ENCODE results near the gene CCDC192. TPM values are rescaled to one million over a fixed set of nuclear protein-coding genes. Genes with fewer than 3 reads are reported as not detected.

CCDC192 gene
- total RNA-seq, 5 donors from 2014 or later (not counting 1 experiment from before 2014, with no cell fraction given): 0.58 TPM; not detected in 4

- Mint-ChIP-seq H3K27me3 (peaks cover 2 to 4% of the 10 kb centered on the region in 2 donors), H3K36me3 (no peaks in the 10 kb centered on the region), H3K27ac (no peak overlapping the region), H3K4me1 (no peaks in the 10 kb centered on the region), H3K9me3 (no peaks in the 10 kb centered on the region), H3K4me3 (no peak overlapping the region)
- ChIA-PET POLR2A (no interaction called here), CTCF (no interaction called here)
- H3K27ac ChIP-seq (ENCODE audit: low read length): no peak overlapping the region
- H3K4me1 ChIP-seq (ENCODE audit: control insufficient read depth in 1 of 2, extremely low read depth in 1 of 2, insufficient read depth in 2 of 2, low read length in 2 of 2): no peaks in the 10 kb centered on the region
- H3K9me3 ChIP-seq: no peaks in the 10 kb centered on the region
- ATAC-seq (replicated peaks in 1 of 4) (no peak), DNase-seq (no peak)
- no peaks in the 10 kb centered on the region for H3K36me3 ChIP-seq (ENCODE audit: control insufficient read depth in 2 of 2, extremely low read depth in 1 of 2, insufficient read depth in 1 of 2, low read length in 1 of 2)
- WGBS (ENCODE audit: insufficient coverage): no CpG with 5 or more reads among the region's 3 CpGs
- no peak overlapping the region for H3K4me3 ChIP-seq (ENCODE audit: control insufficient read depth in 1 of 2, extremely low read depth in 1 of 2, low read length in 1 of 2)
- H3K27me3 ChIP-seq (replicated peaks in 1 of 2; ENCODE audit: control insufficient read depth in 2 of 2, extremely low read depth in 1 of 2, insufficient read depth in 2 of 2, low read length in 1 of 2): no peaks in the 10 kb centered on the region
Measured at GRCh38 chr5:127926974-127927373, 223.8 kb downstream of the CCDC192 start.

GRCh38 chr5:127928053-127928452, 224.9 kb downstream of the CCDC192 start:
- ChIA-PET CTCF (no interaction called here), POLR2A (no interaction called here)
- Mint-ChIP-seq H3K36me3 (no peaks in the 10 kb centered on the region), H3K9me3 (no peaks in the 10 kb centered on the region), H3K4me1 (no peaks in the 10 kb centered on the region), H3K4me3 (no peak overlapping the region), H3K27ac (no peak overlapping the region), H3K27me3 (peaks cover 0 to 4% of the 10 kb centered on the region in 2 donors)
- Histone ChIP-seq H3K36me3 (ENCODE audit: control insufficient read depth in 2 of 2, extremely low read depth in 1 of 2, insufficient read depth in 1 of 2, low read length in 1 of 2) (no peaks in the 10 kb centered on the region), H3K4me3 (ENCODE audit: control insufficient read depth in 1 of 2, extremely low read depth in 1 of 2, low read length in 1 of 2) (no peak overlapping the region), H3K4me1 (ENCODE audit: control insufficient read depth in 1 of 2, extremely low read depth in 1 of 2, insufficient read depth in 2 of 2, low read length in 2 of 2) (no peaks in the 10 kb centered on the region), H3K27me3 (replicated peaks in 1 of 2; ENCODE audit: control insufficient read depth in 2 of 2, extremely low read depth in 1 of 2, insufficient read depth in 2 of 2, low read length in 1 of 2) (no peaks in the 10 kb centered on the region), H3K27ac (ENCODE audit: low read length) (no peak overlapping the region), H3K9me3 (no peaks in the 10 kb centered on the region)
- ATAC-seq (replicated peaks in 1 of 4) (no peak), DNase-seq (no peak)
- WGBS (ENCODE audit: insufficient coverage): 100% methylated on average over 3 of the region's 4 CpGs

DNA sequence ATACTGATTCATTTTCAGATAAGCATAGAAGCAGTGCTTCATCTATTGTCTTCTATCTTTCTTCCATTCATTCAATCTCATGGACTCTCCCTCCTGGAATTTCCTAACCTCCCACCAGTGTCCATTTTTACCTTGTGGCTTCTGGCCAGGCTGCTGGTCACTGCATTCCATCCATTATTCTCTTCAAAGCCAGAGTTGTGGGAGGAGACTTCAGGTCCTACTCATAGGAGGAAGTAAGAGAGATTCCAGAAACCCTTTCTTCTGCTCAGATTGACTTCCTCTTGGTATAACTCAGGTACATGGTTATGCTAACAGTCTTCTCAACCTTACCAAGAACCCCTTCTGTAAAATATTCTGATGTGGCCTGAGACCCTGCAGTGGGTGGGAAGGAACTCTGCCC, 227.1 kb downstream of the CCDC192 start:
- no peak for ATAC-seq (replicated peaks in 1 of 4)
- H3K4me3 ChIP-seq (ENCODE audit: control insufficient read depth in 1 of 2, extremely low read depth in 1 of 2, low read length in 1 of 2): no peak overlapping the region
- Mint-ChIP-seq H3K27me3 (peaks cover 0 to 4% of the 10 kb centered on the region in 2 donors), H3K36me3 (no peaks in the 10 kb centered on the region), H3K4me3 (no peak overlapping the region), H3K27ac (no peak overlapping the region), H3K4me1 (no peaks in the 10 kb centered on the region), H3K9me3 (no peaks in the 10 kb centered on the region)
- H3K27me3 ChIP-seq (replicated peaks in 1 of 2; ENCODE audit: control insufficient read depth in 2 of 2, extremely low read depth in 1 of 2, insufficient read depth in 2 of 2, low read length in 1 of 2): no peaks in the 10 kb centered on the region
- H3K4me1 ChIP-seq (ENCODE audit: control insufficient read depth in 1 of 2, extremely low read depth in 1 of 2, insufficient read depth in 2 of 2, low read length in 2 of 2): no peaks in the 10 kb centered on the region
- ChIA-PET POLR2A (no interaction called here), CTCF (no interaction called here)
- no peaks in the 10 kb centered on the region for H3K9me3 ChIP-seq
- no peaks in the 10 kb centered on the region for H3K36me3 ChIP-seq (ENCODE audit: control insufficient read depth in 2 of 2, extremely low read depth in 1 of 2, insufficient read depth in 1 of 2, low read length in 1 of 2)
- H3K27ac ChIP-seq (ENCODE audit: low read length): no peak overlapping the region
- DNase-seq: no peak

DNA sequence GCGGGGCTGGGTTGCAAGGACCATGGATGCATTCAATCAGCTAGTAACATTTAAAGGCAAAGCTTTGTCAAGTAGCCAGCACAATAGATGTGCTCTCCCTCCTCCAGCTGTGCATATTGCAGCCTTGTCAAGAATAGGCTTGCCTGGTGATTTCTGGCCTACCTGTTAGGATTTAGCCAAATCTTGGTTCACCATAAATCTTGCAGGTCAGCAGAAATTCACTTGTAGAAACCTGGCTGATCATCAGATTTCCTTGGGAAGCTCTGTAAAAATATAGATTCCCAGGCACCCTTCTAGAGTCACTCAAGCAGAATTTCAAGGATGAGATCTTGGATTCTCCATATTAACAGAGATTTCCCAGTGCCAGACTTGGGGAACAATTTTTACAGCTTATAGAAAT, 228.2 kb downstream of the CCDC192 start:
- CTCF ChIA-PET: no interaction called here
- peaks cover 0 to 4% of the 10 kb centered on the region in 2 donors for H3K27me3 Mint-ChIP-seq
- POLR2A ChIA-PET: no interaction called here

GRCh38 chr5:127933348-127933747, 230.2 kb downstream of the CCDC192 start:
- H3K27ac ChIP-seq (ENCODE audit: low read length): no peak overlapping the region
- no peaks in the 10 kb centered on the region for H3K36me3 ChIP-seq (ENCODE audit: control insufficient read depth in 2 of 2, extremely low read depth in 1 of 2, insufficient read depth in 1 of 2, low read length in 1 of 2)
- H3K27me3 ChIP-seq (replicated peaks in 1 of 2; ENCODE audit: control insufficient read depth in 2 of 2, extremely low read depth in 1 of 2, insufficient read depth in 2 of 2, low read length in 1 of 2): no peaks in the 10 kb centered on the region
- Mint-ChIP-seq H3K4me1 (peaks cover 4 to 5% (median 5%) of the 10 kb centered on the region in 3 donors), H3K9me3 (no peaks in the 10 kb centered on the region), H3K36me3 (no peaks in the 10 kb centered on the region), H3K27me3 (no peaks in the 10 kb centered on the region), H3K4me3 (no peak overlapping the region), H3K27ac (no peak overlapping the region)
- DNase-seq: no peak
- H3K4me1 ChIP-seq (ENCODE audit: control insufficient read depth in 1 of 2, extremely low read depth in 1 of 2, insufficient read depth in 2 of 2, low read length in 2 of 2): peaks cover 0 to 7% of the 10 kb centered on the region in 2 experiments
- WGBS (ENCODE audit: insufficient coverage): no CpG with 5 or more reads among the region's 5 CpGs
- ChIA-PET POLR2A (no interaction called here), CTCF (no interaction called here)
- ATAC-seq (replicated peaks in 1 of 4): no peak
- no peaks in the 10 kb centered on the region for H3K9me3 ChIP-seq
- H3K4me3 ChIP-seq (ENCODE audit: control insufficient read depth in 1 of 2, extremely low read depth in 1 of 2, low read length in 1 of 2): no peak overlapping the region

More for the DNA sequence above, 228.2 kb downstream of the CCDC192 start:
- 71% methylated on average over 1 of the region's 1 CpG for WGBS (ENCODE audit: insufficient coverage)
- ATAC-seq (replicated peaks in 1 of 4): no peak
- no peak overlapping the region for H3K4me3 ChIP-seq (ENCODE audit: control insufficient read depth in 1 of 2, extremely low read depth in 1 of 2, low read length in 1 of 2)
- peaks cover 0 to 4% of the 10 kb centered on the region in 2 experiments for H3K4me1 ChIP-seq (ENCODE audit: control insufficient read depth in 1 of 2, extremely low read depth in 1 of 2, insufficient read depth in 2 of 2, low read length in 2 of 2)
- H3K27ac ChIP-seq (ENCODE audit: low read length): no peak overlapping the region
- no peaks in the 10 kb centered on the region for H3K36me3 ChIP-seq (ENCODE audit: control insufficient read depth in 2 of 2, extremely low read depth in 1 of 2, insufficient read depth in 1 of 2, low read length in 1 of 2)
- no peak overlapping the region for H3K27ac Mint-ChIP-seq
- H3K4me3 Mint-ChIP-seq: no peak overlapping the region
- H3K4me1 Mint-ChIP-seq: peaks cover under 1 to 2% (median 1%) of the 10 kb centered on the region in 3 donors
- no peaks in the 10 kb centered on the region for H3K9me3 Mint-ChIP-seq
- H3K27me3 ChIP-seq (replicated peaks in 1 of 2; ENCODE audit: control insufficient read depth in 2 of 2, extremely low read depth in 1 of 2, insufficient read depth in 2 of 2, low read length in 1 of 2): no peaks in the 10 kb centered on the region
- no peaks in the 10 kb centered on the region for H3K9me3 ChIP-seq
- H3K36me3 Mint-ChIP-seq: no peaks in the 10 kb centered on the region
- no peak for DNase-seq

- DNase-seq (no peak), ATAC-seq (replicated peaks in 1 of 4) (no peak)
- CTCF ChIA-PET: no interaction called here
- POLR2A ChIA-PET: no interaction called here
- Mint-ChIP-seq H3K4me1 (peaks cover 4 to 5% (median 5%) of the 10 kb centered on the region in 3 donors), H3K27ac (no peak overlapping the region), H3K9me3 (no peaks in the 10 kb centered on the region), H3K27me3 (no peaks in the 10 kb centered on the region), H3K4me3 (no peak overlapping the region), H3K36me3 (peaks cover 2% of the 10 kb centered on the region)
- Histone ChIP-seq H3K36me3 (ENCODE audit: control insufficient read depth in 2 of 2, extremely low read depth in 1 of 2, insufficient read depth in 1 of 2, low read length in 1 of 2) (no peaks in the 10 kb centered on the region), H3K9me3 (no peaks in the 10 kb centered on the region), H3K27me3 (replicated peaks in 1 of 2; ENCODE audit: control insufficient read depth in 2 of 2, extremely low read depth in 1 of 2, insufficient read depth in 2 of 2, low read length in 1 of 2) (no peaks in the 10 kb centered on the region), H3K27ac (ENCODE audit: low read length) (no peak overlapping the region), H3K4me3 (ENCODE audit: control insufficient read depth in 1 of 2, extremely low read depth in 1 of 2, low read length in 1 of 2) (no peak overlapping the region), H3K4me1 (ENCODE audit: control insufficient read depth in 1 of 2, extremely low read depth in 1 of 2, insufficient read depth in 2 of 2, low read length in 2 of 2) (peaks cover 0 to 7% of the 10 kb centered on the region in 2 experiments)
- 100% methylated on average over 1 of the region's 1 CpG for WGBS (ENCODE audit: insufficient coverage)
Measured at GRCh38 chr5:127934791-127935256, 231.6 kb downstream of the CCDC192 start.

GRCh38 chr5:127935398-127935797, 232.2 kb downstream of the CCDC192 start:
- Histone ChIP-seq H3K4me1 (ENCODE audit: control insufficient read depth in 1 of 2, extremely low read depth in 1 of 2, insufficient read depth in 2 of 2, low read length in 2 of 2) (peaks cover 0 to 7% of the 10 kb centered on the region in 2 experiments), H3K27ac (ENCODE audit: low read length) (no peak overlapping the region), H3K4me3 (ENCODE audit: control insufficient read depth in 1 of 2, extremely low read depth in 1 of 2, low read length in 1 of 2) (no peak overlapping the region), H3K27me3 (replicated peaks in 1 of 2; ENCODE audit: control insufficient read depth in 2 of 2, extremely low read depth in 1 of 2, insufficient read depth in 2 of 2, low read length in 1 of 2) (no peaks in the 10 kb centered on the region), H3K9me3 (no peaks in the 10 kb centered on the region), H3K36me3 (ENCODE audit: control insufficient read depth in 2 of 2, extremely low read depth in 1 of 2, insufficient read depth in 1 of 2, low read length in 1 of 2) (no peaks in the 10 kb centered on the region)
- ChIA-PET POLR2A (no interaction called here), CTCF (no interaction called here)
- H3K27me3 Mint-ChIP-seq: no peaks in the 10 kb centered on the region
- H3K4me3 Mint-ChIP-seq: no peak overlapping the region
- no peak overlapping the region for H3K27ac Mint-ChIP-seq
- no peaks in the 10 kb centered on the region for H3K9me3 Mint-ChIP-seq
- no peak for DNase-seq
- no peak for ATAC-seq (replicated peaks in 1 of 4)
- H3K36me3 Mint-ChIP-seq: peaks cover 4% of the 10 kb centered on the region
- H3K4me1 Mint-ChIP-seq: peaks cover 4 to 5% (median 5%) of the 10 kb centered on the region in 3 donors
- WGBS (ENCODE audit: insufficient coverage): 100% methylated on average over 1 of the region's 1 CpG

All from T-cell (primary cell).